DOHH2 (cell line): ENCODE results near the gene NFIA.

ENCODE experiments used
- CTCF ChIP-seq: fragments of 200-600 bp; sonication (generic); IDR thresholded peaks from one replicate; pipeline ENCODE4 v1.5.1; 2014; ENCODE audit warnings: antibody characterized with exemption, mild to moderate bottlenecking, low read depth, low read length; ENCODE audit not compliant: poor library complexity, severe bottlenecking
- EZH2phosphoT487 ChIP-seq: fragments of 200-600 bp; sonication (generic); IDR thresholded peaks from 2 replicates; pipeline ENCODE4 v1.6.1; 2017; ENCODE audit warnings: borderline replicate concordance, mild to moderate bottlenecking, antibody characterized with exemption, low read length, moderate library complexity, mixed read lengths

DNA sequence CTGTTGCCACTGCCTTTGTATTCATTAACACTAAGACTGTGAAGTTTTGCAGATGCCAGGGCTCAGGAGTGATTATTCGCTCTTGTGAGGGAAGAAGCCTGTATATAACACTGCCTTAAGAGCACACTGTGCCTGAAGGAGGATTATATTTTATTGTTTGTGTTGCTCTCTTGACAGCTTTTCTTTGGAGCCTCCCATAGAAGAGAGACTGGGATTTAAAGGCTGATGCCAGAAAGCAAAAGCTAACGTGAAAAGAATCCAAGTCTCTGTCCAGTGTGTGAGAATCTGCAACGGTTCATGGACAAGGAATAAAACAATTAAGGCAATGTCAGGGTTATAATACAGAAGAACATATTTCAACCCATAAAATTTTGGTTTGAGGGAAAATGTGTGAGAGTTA is 316.8 kb downstream of the NFIA start:
- no peak for TF ChIP-seq CTCF
- TF ChIP-seq EZH2phosphoT487, result no peak
